GM18909 (cell line): ENCODE results near the gene XYLT1.

ENCODE experiments used
- ATAC-seq: cut with Tn5 transposase; IDR thresholded peaks from one replicate; pipeline ENCODE4 v1.9.1; 2021; ENCODE audit warnings: mild to moderate bottlenecking; ENCODE audit not compliant: unreplicated experiment, poor library complexity

The XYLT1 gene

DNA sequence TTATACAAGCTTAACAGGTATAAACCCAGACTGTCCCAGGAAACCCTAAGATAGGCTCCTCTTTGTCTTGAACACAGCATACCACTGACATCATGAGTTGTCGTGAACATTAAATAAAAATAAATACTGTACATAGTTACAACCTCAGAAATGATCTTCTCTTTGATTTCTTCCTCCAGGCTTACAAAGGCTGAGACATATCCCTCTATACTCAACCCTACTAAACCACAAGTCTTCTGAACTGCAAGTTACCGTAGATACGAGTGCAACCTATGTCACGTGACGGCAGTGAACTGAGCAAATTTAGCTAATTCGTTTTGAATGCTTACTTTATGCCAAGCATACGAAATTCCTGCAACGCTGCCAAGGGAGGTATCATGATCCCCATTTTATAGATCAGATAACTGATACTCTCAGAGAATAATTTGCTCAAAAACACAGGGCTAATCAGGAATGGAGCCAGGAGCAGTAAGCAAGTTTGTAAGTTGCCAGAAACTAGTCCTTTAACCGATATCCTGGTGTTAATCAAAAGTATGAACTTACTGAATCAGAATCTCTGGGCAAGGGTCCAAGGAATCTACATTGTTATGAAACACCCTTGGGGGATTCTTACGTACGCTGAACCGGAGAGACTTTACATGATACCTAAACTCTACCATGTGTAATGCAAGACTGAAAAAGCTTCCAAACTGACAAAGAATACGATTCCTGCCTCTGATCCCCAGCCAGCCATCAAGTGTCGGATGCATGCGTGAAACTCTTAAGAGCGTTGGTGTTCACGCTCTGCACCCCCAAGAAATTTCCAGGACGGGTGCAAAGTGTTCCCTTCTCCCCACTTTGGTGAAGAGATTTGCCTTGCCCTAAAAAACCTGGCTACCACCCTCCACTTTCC is 106.2 kb downstream of the XYLT1 start:
- no peak for ATAC-seq

DNA sequence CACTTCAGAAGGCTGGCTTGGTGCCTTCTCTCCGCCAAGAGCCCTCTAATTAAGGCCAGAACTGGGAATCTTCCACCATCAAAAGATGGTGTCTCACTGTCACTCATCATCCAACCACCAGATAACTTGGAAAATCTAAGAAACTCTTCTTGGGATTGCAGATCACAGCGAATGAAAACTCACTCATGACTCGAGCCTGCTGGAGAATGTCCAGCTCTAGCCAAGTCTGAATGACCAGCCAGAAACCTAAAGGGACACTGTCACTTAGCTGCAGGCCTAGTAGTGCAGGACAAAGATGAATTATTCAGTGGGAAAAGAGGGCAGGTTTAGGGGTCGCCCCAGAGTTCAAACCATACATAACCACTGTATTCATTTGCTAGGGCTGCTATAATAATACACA is 107.8 kb downstream of the XYLT1 start:
- no peak for ATAC-seq

DNA sequence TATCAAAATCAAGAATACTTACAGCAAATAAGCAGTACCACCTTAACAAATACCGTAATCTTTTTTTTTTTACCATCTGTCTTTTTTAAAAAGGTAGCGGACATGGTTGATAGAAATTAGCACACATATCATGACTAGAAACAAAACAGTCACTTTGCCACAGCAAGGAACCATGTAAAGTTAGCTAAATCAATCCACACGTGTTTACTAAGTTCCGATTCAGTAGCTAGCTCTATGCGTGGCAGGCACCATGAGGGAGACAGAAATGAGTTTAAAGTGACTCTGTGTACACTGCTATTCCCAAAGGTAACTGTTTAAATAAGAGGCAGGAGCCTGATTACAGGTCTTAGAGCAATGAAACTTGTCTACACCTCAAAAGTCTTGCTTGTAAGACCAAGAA is 108.6 kb downstream of the XYLT1 start:
- ATAC-seq: no peak

DNA sequence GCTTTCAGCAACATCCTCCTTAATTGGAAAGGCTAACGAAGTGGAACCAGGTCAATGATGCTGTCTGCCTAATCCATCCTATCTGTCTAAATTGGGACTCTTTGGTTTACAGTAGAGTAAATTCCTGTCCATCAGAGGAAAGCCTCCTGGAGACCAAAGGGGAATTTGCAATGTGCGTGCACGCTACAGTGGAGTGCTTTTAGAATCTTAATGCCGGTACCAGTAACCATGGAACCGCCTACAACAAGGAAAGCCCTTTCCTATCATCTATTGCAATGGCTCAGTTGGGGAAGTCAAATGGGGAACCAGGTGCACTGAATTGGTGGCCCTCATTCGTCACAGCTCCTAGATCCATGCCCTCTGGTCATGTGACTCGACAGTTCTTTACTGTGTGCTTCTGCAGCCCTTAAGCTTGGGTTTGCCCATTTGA is 110.1 kb downstream of the XYLT1 start:
- ATAC-seq: no peak

DNA sequence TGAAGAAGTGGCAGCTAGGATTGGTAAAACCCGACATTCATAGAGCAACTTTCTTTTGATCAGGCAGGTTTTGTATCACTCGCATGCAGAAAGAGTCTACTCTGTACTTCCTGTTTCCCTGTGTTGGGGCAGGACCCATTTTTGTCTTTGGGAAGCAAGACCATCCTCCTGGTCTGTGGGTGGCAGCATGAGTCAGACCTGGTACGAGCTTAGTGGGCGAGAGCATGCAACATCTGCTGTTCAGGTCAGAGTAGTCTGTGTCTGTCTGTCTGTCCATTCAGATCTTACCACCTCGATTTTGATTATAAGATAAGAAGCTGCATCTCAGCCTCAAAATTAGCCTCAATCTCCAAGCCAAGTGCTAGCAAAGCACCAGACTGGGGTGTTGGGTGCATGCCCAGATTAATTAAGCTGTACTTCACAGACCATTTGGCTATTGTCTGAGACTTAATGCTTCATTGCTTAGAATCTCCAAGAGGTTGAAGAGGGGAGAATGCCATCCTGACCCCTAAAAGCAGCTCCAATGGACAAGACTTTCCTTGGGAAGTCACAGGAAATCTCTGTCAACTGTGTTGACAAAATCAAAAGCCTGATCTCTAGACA is 110.9 kb downstream of the XYLT1 start:
- ATAC-seq: no peak

DNA sequence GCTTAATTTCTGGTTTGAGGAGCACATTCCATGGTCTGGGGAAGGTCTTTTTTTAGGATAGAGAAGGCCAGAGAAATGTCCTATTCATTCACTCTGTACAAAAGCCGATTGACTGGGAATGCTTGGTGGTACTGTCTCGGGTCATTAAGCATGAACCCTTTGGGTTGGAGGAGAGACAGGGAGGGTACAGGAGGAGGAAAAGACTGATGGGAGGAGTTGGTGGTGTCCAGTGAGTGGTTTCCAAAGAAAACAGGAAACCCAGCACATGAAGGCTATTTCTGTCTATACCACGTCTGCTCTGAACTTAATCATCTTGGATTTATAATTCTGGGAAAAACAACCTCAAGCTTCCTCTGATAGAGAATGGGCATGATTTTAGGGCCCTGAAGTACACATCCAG is 111.9 kb downstream of the XYLT1 start:
- no peak for ATAC-seq

DNA sequence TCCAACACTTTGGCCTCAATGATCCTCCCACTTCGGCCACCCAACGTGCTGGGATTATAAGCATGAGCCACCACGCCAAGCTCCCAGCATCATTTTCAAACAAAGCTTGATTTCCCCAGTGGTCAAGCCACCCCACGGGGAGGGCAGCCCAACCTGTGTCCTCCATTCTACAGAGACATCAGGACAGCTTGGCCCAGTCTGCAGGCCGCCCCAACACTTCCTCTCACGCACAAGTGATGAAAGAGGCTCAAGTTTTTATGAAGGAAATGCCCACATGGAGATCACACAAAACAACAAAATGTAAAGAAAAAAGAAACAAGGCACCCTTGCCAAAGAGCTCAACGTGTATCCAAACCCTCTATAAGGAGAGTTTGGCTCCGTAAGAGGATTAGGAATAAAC is 112.4 kb downstream of the XYLT1 start:
- ATAC-seq: no peak

DNA sequence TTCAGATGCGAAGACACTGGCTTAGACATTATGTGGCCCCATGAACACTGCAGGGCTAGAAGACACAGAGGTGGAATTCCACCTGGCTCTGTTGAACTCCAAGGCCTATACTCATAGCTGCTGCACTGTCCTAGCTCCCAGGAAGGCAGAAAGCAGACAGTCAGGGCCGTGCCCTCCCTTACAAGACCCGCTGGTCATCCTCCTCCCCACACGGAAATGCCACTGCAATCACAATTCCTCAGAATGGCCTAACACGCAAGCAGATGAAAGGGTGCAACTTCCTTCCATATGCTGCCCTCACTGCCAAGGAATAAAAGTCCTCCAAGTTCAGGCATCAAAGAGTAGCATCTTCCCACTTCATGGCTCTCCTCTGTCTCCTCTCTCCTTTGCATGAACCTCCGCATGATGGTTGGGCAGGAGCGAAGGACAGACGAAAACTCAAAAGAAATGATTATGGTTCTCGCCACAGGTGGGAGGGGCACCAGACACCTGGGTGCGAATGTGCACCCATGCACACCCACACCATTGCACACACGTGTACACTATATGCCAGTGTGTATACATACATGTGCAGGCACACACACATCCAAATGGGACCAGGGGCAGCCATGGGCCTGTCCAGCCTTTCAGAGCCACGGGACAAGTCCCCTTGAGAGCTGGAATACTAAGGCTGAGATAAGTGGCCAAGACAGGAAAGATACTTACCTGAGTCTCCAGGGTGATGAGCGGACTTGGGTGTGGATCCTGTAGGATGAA is 113.3 kb downstream of the XYLT1 start:
- ATAC-seq: no peak

DNA sequence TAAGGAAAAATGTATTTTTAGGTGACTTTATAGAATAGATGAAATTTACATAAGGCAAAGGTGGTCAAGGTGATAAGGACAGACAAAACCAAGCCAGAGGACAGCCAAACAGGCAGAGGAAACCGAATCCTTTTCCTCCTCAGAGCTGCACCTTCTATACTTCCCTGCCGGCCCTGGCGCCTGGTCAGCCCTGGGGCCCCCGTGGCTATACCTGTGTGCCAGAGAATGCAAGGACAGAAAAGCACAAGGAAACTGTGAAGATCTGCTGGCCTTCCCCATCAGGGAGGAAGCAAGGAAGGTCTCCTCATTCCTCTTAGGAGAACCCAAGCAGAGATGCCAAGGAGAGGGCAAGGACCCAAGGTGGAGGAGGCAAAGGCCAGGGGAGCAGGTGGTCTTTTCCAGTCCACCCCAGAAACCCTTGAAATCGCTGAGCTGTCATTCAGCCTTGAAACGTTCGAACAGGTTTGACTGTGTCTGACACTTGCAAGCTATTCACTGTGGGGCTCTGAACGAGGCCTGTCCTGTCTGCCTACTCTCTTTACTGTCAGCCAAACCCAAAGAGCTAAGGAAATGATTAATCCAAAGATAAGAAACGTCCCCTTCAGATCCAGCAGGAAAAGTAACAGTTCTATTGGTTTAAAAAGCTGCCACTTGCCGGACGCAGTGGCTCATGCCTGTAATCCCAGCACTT is 114.4 kb downstream of the XYLT1 start:
- ATAC-seq: no peak

DNA sequence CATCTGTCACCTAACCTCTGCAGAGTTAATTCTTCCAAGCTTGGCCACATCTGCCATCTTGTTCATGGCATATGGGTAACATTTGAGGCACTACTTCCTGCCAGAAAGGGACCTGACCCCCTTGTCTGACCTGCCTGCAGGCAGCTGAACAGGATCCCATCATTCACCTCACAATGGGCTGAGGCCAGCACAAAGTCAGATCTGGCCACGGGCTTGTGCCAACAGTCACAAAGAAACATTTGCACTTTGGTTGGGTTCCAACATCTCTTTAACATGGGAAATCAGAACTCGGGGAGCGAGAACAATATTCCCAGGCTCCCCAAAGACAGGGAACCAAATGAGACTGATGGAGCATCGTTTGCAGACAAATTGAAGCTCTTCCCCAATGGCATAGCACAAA is 116.1 kb downstream of the XYLT1 start:
- ATAC-seq: no peak

DNA sequence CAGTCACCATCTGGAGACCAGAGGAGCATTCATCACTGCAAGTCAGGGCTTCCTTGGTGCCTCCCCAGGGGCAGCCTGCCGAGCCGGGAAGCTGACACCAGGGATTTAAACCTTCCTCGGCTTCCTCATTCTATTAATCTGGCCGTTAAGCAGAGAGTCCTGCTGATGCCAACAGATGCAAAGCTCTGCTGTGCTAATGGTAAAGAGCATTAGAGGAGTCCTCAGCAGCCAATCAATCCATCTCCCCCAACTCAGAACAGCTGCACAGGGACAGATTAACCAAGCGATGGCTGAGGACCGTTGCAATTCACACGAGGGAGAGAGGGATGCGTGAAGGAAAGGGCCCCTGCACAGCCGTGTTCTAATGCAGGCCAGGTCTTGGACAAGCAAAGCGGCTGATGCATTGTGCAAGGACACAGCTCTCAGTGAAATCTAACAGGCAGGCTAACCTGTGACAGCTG is 116.6 kb downstream of the XYLT1 start:
- no peak for ATAC-seq

DNA sequence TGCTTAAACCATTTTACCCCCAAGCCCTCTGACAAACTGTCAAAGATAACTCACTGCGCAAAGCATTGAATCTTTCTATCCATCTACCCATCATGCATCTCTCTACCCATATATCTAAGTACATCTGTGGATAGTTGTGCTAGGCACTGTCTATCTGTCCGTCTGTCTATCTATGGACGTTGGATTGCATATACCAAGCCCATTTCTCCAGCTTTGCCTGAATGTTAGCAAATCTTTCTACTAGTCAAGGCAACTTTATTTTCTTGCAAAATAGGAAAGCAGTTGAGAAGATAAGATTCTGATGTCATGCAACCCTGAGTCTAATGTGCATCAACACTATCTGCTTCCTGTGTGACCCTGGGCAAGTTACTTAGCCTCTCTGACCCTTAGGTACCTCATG is 117.2 kb downstream of the XYLT1 start:
- ATAC-seq: no peak

DNA sequence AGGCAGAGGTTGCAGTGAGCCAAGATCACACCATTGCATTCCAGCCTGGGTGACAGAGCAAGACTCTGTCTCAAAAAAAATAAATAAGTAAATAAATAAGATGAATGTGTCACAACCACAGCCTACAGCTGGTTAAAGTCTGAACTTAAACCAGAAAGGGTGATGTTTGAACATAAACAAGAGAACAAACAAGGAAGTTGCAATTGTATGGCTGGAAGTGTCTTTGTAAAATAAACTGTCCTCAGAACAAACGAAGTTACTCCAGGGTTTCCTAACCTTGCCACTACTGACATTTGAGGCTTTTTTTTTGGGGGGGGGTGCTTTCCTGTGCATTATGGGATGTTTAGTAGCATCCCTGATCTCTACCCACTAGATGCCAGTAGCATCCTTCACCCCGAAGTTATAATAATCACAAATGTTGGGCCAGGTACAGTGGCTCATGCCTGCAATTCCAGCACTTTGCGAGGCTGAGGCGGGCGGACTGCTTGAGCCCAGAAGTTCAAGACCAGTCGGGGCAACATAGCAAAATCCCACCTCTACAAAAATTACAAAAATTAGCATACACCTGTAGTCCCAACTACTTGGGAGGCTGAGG is 119.2 kb downstream of the XYLT1 start:
- ATAC-seq: no peak

DNA sequence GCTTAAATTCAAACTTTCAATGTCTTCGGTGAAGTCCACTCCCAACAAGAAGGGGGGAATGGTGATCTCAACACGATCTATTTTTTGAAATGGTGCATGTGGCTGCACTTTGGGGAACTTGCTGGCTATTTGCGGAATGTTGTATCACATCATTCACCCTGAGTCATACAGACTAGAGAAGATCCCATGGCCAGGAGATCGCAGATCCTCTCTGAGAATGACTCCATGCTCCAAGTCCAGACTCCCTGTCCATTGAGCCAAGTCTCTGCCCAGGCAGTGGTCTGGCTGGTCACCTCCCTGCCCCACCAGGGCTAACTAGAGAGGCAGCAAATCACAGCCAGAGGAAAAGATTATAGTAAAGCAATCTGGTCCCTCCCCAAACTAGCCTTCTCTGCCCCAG is 120.6 kb downstream of the XYLT1 start:
- no peak for ATAC-seq

DNA sequence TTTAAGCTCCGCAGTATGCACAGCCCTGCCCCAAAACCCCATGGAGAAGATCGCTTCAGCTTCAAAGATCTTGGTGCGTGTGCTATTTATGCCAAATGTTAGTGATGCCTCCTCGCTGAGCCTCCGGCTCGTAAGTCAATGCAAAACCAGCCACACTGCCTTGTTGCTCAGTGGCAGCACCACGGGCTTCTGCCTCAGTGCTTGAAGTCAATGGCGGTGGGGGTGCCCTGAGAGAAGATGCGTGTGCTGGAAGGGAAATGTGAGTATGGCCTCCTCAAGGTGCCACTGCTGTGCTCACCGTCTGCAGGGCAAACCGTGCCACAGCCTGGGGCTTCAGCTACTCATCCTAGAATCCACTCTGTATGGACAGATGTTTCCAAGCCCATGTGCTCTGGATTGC is 121.9 kb downstream of the XYLT1 start:
- no peak for ATAC-seq

DNA sequence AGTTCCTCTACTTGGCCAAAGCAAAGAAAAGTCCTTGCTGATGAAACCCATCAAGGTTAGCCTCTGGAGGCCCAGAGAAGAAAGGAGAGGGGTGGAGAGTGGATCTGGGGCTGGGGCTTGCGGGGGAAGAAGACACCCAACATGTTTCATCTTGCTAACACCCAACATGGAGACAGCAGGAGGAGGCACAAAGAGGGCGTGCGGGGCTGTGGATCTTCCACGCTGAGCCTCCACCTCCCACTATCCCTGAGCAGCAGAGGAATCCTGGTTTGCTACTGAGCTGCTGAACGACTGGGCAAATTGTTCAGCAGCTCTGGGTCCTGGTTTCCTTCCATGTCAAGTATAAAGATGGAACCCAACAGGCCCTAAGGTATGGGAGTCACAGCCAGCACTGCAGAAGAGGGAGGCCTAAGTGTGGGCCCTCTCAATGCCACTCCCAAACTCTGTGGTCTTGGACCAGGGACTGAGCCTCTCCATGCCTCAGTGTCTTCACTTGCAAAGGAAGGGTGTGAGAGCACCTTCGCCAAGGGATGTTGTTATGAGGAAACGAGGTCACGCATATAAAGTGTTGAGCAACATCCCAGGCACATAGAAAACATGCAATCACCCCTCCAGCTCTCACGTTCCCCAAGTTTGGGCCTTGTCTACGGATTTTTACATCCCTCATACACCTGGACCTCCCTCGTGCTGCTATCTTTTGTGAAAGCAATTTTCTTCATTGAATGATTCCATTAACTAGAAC is 122.5 kb downstream of the XYLT1 start:
- ATAC-seq: no peak

DNA sequence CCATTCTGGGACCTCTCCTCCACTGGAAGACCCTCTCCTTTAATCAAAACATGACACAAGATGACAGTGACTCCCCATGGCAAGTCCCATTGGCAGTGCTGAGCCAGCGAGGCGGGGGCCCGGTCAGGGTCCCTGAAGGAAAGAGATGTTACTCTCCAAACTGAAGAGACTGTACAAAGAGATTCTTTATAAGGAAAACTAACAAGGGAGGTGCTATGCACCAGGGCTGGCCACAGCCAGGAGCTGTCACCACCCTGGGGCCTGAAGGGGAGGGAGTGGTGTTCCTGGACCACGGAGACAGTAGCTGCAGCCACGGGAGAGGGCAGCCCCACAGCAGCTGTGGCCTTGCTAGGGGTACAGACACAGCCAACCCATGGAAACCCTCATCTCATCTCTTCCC is 123.1 kb downstream of the XYLT1 start:
- ATAC-seq: no peak

DNA sequence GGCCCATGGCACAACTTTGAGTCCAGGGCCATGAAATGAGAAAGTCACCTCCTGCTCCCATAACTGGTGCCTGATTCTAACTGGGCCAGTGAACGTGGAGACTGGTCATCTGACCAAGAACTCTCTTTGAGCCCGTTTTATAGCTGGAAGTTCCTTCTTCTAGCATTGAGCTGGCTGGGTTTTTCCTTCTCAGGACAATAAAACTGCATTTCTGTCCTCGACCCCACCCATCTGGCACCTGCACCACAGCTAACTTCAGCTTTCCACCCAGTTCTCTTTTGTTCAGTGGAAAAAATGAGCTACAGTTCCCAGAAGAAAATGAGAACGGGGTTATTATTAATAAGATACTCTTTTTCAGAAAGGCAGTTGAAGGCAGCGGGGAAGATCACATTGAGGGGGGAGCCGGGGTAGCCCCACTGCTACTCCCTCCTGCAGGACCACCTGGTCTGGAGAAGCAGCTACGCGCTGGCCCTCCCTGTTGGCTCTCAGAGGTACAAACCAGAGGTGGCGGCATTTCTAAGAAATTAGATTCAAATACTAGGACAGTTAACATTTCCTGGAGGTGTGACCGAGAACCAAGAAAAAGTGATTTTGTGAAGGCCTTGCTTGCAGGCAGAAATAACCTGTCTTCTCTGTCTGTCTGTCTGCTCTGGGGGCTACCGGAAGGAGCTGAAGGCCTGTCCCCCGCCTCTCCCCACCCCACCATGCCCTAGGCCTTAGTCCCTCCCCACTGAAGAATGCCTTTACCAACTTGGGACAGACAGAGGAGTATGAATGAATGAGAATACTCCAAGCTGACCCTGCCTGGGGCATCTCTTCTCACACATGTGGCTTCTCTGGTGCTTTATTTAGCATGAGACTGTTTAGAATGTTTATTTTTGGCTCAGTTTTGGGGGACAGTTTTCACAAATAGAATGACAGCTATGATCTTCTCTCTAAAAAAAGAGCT is 123.9 kb downstream of the XYLT1 start:
- no peak for ATAC-seq
